ENCODE data around the gene ANKRD31. TPM values are rescaled to one million over a fixed set of nuclear protein-coding genes. Genes with fewer than 3 reads are reported as not detected.

Gene ANKRD31
- under 1 TPM in 5 of 6 experiments, not detected in 1; 0.02 to 0.08 (median 0.05) TPM for total RNA-seq (2021; fragmentation: NEBNext Ultra II Directional; extraction: Animal tissue kit (Norgen Biotek cat#: 25700))
- long read RNA-seq, result 0 reads

DNA sequence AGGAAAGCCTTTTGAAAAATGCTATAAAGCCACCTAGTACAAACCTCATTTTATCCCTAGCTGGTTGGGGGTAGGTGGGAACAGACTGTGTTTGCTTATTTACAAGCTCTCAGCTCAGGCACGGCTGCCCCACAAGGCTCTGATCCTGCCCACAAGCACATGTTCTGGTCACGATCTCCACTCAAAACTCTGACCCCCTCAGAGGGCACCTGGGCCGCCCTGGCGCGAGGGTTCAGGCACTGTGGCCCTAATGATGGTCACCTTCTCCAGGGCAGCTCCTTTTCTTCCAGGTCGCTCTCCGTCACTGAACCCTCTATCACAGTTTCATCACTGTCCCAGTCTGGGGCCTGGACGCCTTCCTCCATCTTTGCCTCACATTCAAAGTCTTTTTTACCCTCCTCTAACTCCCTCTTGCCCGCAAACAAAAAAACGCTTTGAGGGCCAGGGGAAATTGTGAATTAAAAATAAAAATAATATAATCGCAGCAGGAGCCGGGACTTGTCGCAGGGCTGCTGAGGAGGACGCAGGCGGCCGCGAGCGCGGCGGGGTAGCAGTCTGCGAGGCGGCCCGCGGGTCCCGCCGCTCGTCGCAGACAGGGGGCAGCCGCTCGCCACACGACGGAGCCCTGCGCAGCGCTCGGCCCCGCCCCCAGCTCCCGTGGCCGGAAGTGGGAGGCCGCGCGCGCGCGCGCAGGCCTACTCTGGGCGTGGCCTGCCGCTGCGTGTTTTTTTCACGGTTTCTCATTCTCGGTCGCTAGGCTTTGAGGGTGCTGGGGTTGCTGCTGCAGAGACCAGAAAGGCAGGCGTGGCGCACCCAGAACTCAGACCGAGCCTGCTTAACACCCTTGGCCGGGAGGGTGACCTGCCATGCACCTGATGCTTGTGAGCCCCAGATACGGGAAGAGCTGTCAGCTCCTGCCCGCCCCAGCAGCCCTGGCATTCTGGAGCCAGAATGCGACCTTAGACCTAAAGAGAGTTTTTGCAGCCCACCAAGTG is at the start of gene ANKRD31:
TSS of gene ANKRD31 (minus strand) at position 557 of the 995 bp plus-strand sequence. CDS start at position 365, 192 bp downstream.
- Mint-ChIP-seq H3K9me3 (no peaks in the 10 kb centered on the region), H3K36me3 (ENCODE audit: low read depth) (no peaks in the 10 kb centered on the region), H3K27me3 (ENCODE audit: insufficient read depth) (peaks cover 3% of the 10 kb centered on the region; the same call in 1 of the 2 replicates), H3K27ac (peak within 1 kb of the TSS; percentile 76), H3K4me3 (peak within 1 kb of the TSS; percentile 95), H3K4me1 (ENCODE audit: low read depth) (peaks cover 26% of the 10 kb centered on the region)
- DNase-seq, result peak; percentile 33
- peak; percentile 86 for TF ChIP-seq CTCF (IDR thresholded peaks at IDR 0.05)

- Mint-ChIP-seq H3K36me3 (ENCODE audit: low read depth) (no peaks in the 10 kb centered on the region), H3K9me3 (no peaks in the 10 kb centered on the region; the same call in 1 of the 2 replicates), H3K27ac (no peak overlapping the region), H3K27me3 (ENCODE audit: insufficient read depth) (peaks cover 14% of the 10 kb centered on the region; the same call in 1 of the 2 replicates), H3K4me3 (no peak overlapping the region), H3K4me1 (ENCODE audit: low read depth) (0 out of 2 replicates have a peak, but pooled peaks cover 5% of the 10 kb centered on the region)
- DNase-seq, result no peak
- TF ChIP-seq CTCF (IDR thresholded peaks at IDR 0.05), result no peak
Measured at GRCh38 chr5:75286211-75286773, 49.6 kb upstream of the ANKRD31 start.

- Mint-ChIP-seq H3K36me3 (ENCODE audit: low read depth) (no peaks in the 10 kb centered on the region), H3K9me3 (no peaks in the 10 kb centered on the region), H3K4me3 (no peak overlapping the region), H3K27me3 (ENCODE audit: insufficient read depth) (peaks cover 8% of the 10 kb centered on the region), H3K4me1 (ENCODE audit: low read depth) (0 out of 2 replicates have a peak, but pooled peaks cover 5% of the 10 kb centered on the region), H3K27ac (no peak overlapping the region)
- no peak for DNase-seq
- no peak for TF ChIP-seq CTCF (IDR thresholded peaks at IDR 0.05)
Measured at GRCh38 chr5:75282581-75282980, 45.9 kb upstream of the ANKRD31 start.

DNA sequence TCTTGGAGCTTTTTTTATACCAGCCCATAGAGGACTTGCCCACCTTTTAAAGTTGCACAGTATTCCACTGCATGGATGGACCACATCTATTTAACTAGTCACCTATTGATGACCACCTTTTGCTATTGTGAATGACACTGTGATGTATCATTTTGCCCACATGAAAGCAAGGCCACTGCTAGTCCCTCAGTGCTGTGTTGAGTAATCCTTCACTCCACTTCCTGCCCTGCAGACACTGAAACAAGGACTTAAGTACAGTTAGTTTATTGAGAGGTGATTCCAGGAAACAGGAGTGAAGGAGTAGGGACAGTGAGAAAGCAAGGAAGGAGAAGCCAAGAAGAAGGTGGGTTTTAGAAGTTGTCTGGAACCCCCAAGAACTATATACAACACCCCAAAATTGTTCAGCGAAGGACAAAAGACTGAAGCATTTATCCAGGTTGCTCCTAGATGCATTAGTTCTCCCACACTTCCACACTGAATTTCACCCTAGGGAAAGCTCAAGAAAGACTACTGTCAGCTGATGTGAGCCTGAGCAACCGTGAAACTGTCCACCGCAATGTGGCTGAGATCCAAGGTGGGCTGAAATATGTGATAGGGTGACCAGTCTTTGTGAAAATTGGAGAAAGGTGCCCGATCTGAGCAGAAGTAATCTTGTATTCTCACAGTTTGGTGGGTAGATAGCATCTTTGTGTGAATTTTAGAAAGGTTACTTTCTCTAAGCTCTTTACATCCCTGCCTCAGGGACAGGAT is 45.2 kb upstream of the ANKRD31 start:
- H3K27ac Mint-ChIP-seq, result no peak overlapping the region
- no peak for TF ChIP-seq CTCF (IDR thresholded peaks at IDR 0.05)
- peak; percentile 5 for DNase-seq
- no peaks in the 10 kb centered on the region for H3K36me3 Mint-ChIP-seq (ENCODE audit: low read depth)
- no peak overlapping the region for H3K4me3 Mint-ChIP-seq
- no peaks in the 10 kb centered on the region for H3K9me3 Mint-ChIP-seq
- 0 out of 2 replicates have a peak, but pooled peaks cover 6% of the 10 kb centered on the region for H3K4me1 Mint-ChIP-seq (ENCODE audit: low read depth)
- peaks cover 8% of the 10 kb centered on the region for H3K27me3 Mint-ChIP-seq (ENCODE audit: insufficient read depth)

GRCh38 chr5:75279321-75279720 is 42.6 kb upstream of the ANKRD31 start:
- DNase-seq, result no peak
- H3K4me1 Mint-ChIP-seq (ENCODE audit: low read depth), result 0 out of 2 replicates have a peak, but pooled peaks cover 9% of the 10 kb centered on the region

More at GRCh38 chr5:75279321-75279720, 42.6 kb upstream of the ANKRD31 start:
- Mint-ChIP-seq H3K27ac (no peak overlapping the region), H3K9me3 (no peaks in the 10 kb centered on the region), H3K4me3 (no peak overlapping the region), H3K36me3 (ENCODE audit: low read depth) (no peaks in the 10 kb centered on the region), H3K27me3 (ENCODE audit: insufficient read depth) (peaks cover 9% of the 10 kb centered on the region)
- TF ChIP-seq CTCF (IDR thresholded peaks at IDR 0.05), result no peak

All from HFFc6 (cell line).